ENCODE data around the gene ADCY10. TPM values are rescaled to one million over a fixed set of nuclear protein-coding genes. Genes with fewer than 3 reads are reported as not detected.

Gene ADCY10
- total RNA-seq, 1 donor from 2014 or later = 0.26 TPM

DNA sequence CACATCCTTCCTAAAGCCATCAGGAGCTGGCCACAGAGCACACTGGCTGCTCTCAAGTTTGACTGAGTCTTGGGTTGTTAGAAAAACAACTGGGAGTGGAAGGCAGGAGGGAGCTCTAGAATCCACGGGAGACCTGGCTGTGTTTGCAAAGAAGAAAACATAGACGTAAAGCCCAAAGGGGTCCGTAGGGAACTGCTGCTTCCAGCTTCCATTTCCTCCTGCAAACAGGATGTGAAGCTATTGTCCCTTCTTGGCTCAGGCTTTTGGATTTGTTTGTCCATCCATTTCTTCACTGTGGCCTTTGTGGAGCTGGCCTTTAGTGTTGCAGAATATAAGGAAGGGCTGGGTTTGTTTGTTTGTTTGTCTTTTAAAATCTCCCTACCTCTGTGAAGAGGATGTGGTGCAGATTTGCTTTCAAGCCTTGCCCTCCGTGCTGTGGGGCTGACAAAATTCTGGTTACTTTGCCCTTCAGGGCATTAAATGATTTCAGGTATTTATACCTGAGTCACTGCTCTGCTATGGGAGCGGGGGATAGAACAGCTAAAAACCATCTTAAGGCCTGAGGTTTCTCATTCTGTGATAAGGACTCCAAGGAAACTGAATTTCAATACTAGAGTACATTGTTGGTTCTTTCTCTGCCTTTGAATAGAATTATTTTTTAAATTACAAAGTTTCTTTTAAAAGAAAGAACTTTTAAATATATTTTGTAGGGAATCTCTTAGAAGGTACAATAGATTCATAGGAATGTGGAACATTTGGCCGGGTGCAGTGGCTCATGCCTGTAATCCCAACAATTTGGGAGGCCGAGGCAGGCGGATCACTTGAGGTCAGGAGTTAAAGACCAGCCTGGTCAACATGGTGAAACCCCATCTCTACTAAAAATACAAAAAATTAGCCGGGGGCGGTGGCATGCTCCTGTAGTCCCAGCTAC, 117.9 kb downstream of the ADCY10 start:
- FAIRE-seq (no peak), DNase-seq (ENCODE audit: low read depth) (peak; percentile 75)
- Histone ChIP-seq H3K27me3 (ENCODE audit: control insufficient read depth, insufficient read depth, low read length) (no peaks in the 10 kb centered on the region), H3K4me3 (ENCODE audit: low read depth, low read length) (no peak overlapping the region), H3K36me3 (ENCODE audit: control insufficient read depth, insufficient read depth, low read length) (no peaks in the 10 kb centered on the region)
- TF ChIP-seq, protein P1, sequence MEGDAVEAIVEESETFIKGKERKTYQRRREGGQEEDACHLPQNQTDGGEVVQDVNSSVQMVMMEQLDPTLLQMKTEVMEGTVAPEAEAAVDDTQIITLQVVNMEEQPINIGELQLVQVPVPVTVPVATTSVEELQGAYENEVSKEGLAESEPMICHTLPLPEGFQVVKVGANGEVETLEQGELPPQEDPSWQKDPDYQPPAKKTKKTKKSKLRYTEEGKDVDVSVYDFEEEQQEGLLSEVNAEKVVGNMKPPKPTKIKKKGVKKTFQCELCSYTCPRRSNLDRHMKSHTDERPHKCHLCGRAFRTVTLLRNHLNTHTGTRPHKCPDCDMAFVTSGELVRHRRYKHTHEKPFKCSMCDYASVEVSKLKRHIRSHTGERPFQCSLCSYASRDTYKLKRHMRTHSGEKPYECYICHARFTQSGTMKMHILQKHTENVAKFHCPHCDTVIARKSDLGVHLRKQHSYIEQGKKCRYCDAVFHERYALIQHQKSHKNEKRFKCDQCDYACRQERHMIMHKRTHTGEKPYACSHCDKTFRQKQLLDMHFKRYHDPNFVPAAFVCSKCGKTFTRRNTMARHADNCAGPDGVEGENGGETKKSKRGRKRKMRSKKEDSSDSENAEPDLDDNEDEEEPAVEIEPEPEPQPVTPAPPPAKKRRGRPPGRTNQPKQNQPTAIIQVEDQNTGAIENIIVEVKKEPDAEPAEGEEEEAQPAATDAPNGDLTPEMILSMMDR (IDR thresholded peaks at IDR 0.05; ENCODE audit: insufficient read depth, low read length, severe bottlenecking) = no peak

DNA sequence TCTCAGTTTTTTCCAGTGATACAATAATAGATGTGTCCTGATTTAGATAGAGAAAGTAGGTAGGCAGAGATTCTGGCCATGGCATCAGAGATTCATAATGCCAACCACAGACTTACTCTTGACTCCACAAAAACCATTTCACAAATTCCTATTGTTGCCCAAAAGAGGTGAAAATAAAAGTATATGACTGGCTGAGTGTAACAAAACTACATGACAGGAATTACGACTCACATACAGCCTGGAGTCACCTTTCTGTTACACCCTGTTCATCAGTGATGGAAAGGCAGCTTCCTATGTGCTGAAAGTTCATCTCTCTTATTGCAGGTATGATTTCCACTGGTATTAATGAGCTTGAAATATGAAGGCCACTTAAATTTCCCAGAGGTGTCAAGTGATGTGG, 119.9 kb downstream of the ADCY10 start:
- FAIRE-seq (no peak), DNase-seq (ENCODE audit: low read depth) (peak; percentile 58)
- H3K4me3 ChIP-seq (ENCODE audit: low read depth, low read length) = no peak overlapping the region
- no peaks in the 10 kb centered on the region for H3K27me3 ChIP-seq (ENCODE audit: control insufficient read depth, insufficient read depth, low read length)
- TF ChIP-seq, protein P1 (IDR thresholded peaks at IDR 0.05; ENCODE audit: insufficient read depth, low read length, severe bottlenecking) = no peak
- no peaks in the 10 kb centered on the region for H3K36me3 ChIP-seq (ENCODE audit: control insufficient read depth, insufficient read depth, low read length)

DNA sequence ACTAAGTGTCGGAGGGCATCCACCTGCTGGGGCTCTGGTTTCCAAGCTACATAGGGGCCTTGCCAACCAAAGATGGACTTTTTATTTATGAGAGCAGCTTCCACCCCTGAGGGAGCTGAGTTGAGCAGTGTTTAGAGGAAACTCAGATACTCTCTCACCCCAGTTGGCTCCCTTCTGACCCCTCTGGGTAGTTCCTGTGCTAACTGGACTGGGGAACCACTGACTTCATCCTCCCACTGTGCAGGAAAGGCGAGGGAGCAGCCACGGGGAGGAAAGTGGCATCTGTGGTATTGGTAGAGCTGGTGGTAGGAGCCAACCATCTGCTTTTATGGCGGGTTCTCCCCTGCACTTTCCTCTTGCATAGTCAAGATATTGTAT, 121.8 kb downstream of the ADCY10 start:
- TF ChIP-seq, protein P1 (IDR thresholded peaks at IDR 0.05; ENCODE audit: insufficient read depth, low read length, severe bottlenecking) = no peak
- no peak overlapping the region for H3K4me3 ChIP-seq (ENCODE audit: low read depth, low read length)
- DNase-seq (ENCODE audit: low read depth) = no peak
- no peaks in the 10 kb centered on the region for H3K27me3 ChIP-seq (ENCODE audit: control insufficient read depth, insufficient read depth, low read length)
- peaks cover 1% of the 10 kb centered on the region for H3K36me3 ChIP-seq (ENCODE audit: control insufficient read depth, insufficient read depth, low read length)
- FAIRE-seq = no peak

DNA sequence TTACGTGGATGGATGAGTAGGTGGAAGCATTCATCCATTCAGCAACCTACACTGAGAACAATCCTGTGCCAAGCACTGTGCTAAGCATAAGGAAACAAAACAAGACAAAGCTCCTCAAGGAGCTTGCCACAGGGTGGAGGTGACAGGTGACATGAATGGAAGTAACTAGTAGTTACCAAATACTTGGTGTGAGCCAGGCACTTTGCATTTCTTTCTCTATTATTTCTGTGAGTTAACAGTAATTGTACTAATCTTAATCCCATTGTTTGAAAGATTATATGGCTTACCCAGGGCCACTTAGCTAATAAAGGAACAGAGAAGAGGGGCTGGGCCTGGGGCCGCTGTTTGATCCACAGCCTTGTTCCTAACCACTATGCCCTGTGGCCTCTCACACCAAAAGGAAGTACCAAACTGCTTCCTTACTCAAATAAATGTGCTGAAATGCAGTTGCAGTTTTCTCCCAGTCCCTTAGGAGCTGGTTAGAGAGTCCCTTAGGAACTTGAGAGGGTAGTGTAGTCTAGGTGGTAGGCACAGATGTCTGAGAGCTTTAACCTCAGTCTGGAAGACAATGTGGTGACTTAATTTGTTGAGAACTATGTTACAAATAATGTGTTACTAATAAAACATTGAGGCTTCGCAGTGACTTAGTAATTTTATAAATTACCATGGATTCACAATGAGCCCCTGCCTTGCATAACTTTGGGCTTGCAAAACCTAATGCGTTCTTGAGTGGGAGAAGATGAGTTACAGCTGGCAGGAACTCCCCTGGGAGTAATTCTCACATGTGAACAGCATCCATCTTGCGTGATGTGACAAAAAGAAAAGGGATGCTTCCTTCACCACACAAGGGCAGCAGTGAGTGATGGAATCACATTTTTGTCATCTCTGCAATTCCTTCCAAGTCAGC, 122.4 kb downstream of the ADCY10 start:
- no peak overlapping the region for H3K4me3 ChIP-seq (ENCODE audit: low read depth, low read length)
- FAIRE-seq (no peak), DNase-seq (ENCODE audit: low read depth) (no peak)
- peaks cover 1% of the 10 kb centered on the region for H3K36me3 ChIP-seq (ENCODE audit: control insufficient read depth, insufficient read depth, low read length)
- no peaks in the 10 kb centered on the region for H3K27me3 ChIP-seq (ENCODE audit: control insufficient read depth, insufficient read depth, low read length)
- TF ChIP-seq, protein P1 (IDR thresholded peaks at IDR 0.05; ENCODE audit: insufficient read depth, low read length, severe bottlenecking) = no peak

DNA sequence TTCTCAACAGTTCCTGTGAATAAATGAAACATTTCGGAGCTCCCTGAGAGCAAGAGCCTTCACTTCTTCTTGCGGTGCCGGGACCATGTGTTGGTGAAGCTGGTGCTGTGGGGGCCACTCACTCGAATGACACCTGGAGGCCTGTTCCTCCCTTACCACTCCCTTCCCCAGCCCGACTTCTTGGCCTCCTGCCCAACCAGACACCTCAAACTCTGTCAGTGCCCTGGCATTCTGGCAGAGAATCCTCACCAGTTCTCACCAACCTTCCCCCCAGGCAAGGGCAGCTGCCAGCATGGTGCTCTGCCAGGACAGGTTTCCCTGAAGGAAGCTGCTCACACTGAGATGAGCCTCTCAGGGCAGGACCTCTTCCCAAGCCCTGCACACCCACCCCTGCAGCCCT, 123.8 kb downstream of the ADCY10 start:
- peak; percentile 82 for DNase-seq (ENCODE audit: low read depth)
- H3K36me3 ChIP-seq (ENCODE audit: control insufficient read depth, insufficient read depth, low read length) = peaks cover 3% of the 10 kb centered on the region
- FAIRE-seq = no peak
- TF ChIP-seq, protein P1 (IDR thresholded peaks at IDR 0.05; ENCODE audit: insufficient read depth, low read length, severe bottlenecking) = no peak
- H3K4me3 ChIP-seq (ENCODE audit: low read depth, low read length) = no peak overlapping the region
- H3K27me3 ChIP-seq (ENCODE audit: control insufficient read depth, insufficient read depth, low read length) = no peaks in the 10 kb centered on the region

Measured in bronchial epithelial cell (primary cell).